HG03457 (cell line): ENCODE data around the gene VAC14.
"Not testable (repeated sequence)": the region's sequence is repeated elsewhere in the genome, so short reads cannot be mapped to it uniquely, and the experiment has no call there.

Source experiments
- ATAC-seq: cut with Tn5 transposase; IDR thresholded peaks from one replicate; pipeline ENCODE4 v1.9.1; 2021; ENCODE audit warnings: moderate number of reproducible peaks; ENCODE audit not compliant: unreplicated experiment

The VAC14 gene

GRCh38 chr16:70800781-70801480 is at the start of gene VAC14:
Gene VAC14 (minus strand): TSS chr16:70801158. CDS start chr16:70800900, 258 bp downstream.
- peak; percentile 81 for ATAC-seq

- ATAC-seq: not testable (repeated sequence)
These were observed 22.6 kb upstream of the VAC14 start for GRCh38 chr16:70823498-70824118.

GRCh38 chr16:70822734-70823133 is 21.8 kb upstream of the VAC14 start:
- not testable (repeated sequence) for ATAC-seq

GRCh38 chr16:70818088-70818487 is 17.1 kb upstream of the VAC14 start:
- not testable (repeated sequence) for ATAC-seq

GRCh38 chr16:70809392-70810060 is 8.6 kb upstream of the VAC14 start:
- peak; percentile 64 for ATAC-seq

- no peak for ATAC-seq
These were observed 7.4 kb upstream of the VAC14 start for GRCh38 chr16:70808371-70808770.

GRCh38 chr16:70805787-70806186 is 4.8 kb upstream of the VAC14 start:
- no peak for ATAC-seq

GRCh38 chr16:70805380-70805779 is 4.4 kb upstream of the VAC14 start:
- no peak for ATAC-seq

- ATAC-seq: no peak
These were observed 3.8 kb upstream of the VAC14 start for GRCh38 chr16:70804734-70805169.

- ATAC-seq: no peak
These were observed 3.3 kb upstream of the VAC14 start for GRCh38 chr16:70804153-70804733.

- no peak for ATAC-seq
These were observed 2.4 kb upstream of the VAC14 start for GRCh38 chr16:70803319-70803718.

- ATAC-seq: no peak
These were observed 653 bp upstream of the VAC14 start for GRCh38 chr16:70801611-70802010.

GRCh38 chr16:70800311-70800710 is 647 bp downstream of the VAC14 start:
- ATAC-seq: no peak

- no peak for ATAC-seq
These were observed 4.7 kb downstream of the VAC14 start for GRCh38 chr16:70796301-70796700.

- ATAC-seq: no peak
These were observed 5.6 kb downstream of the VAC14 start for GRCh38 chr16:70795296-70795912.

GRCh38 chr16:70793851-70794502 is 7.0 kb downstream of the VAC14 start:
- ATAC-seq: peak; percentile 46

GRCh38 chr16:70790815-70791214 is 10.1 kb downstream of the VAC14 start:
- no peak for ATAC-seq

- no peak for ATAC-seq
These were observed 11.1 kb downstream of the VAC14 start for GRCh38 chr16:70789595-70790447.

GRCh38 chr16:70788668-70789594 is 12.0 kb downstream of the VAC14 start:
- ATAC-seq: no peak
